Peyer's patch (tissue), 4 donors: ENCODE data around the gene NSG1. TPM values are rescaled to one million over a fixed set of nuclear protein-coding genes. Genes with fewer than 3 reads are reported as not detected.

ENCODE experiments used
- DNase-seq, 3 donors: peaks; one replicate each; pipeline ENCODE4 v3.0.0-alpha.2; 2017 to 2019
- H3K27ac ChIP-seq, 4 donors: fragments of 200-600 bp; sonication (generic); one replicate each; pipeline ENCODE4 v1.5.1; 2016 to 2019
- H3K27me3 ChIP-seq, 2 donors: fragments of 200-600 bp; sonication (generic); one replicate each; pipeline ENCODE4 v1.5.1; 2019
- H3K36me3 ChIP-seq, 3 donors: fragments of 200-600 bp; sonication (generic); one replicate each; pipeline ENCODE4 v1.5.1; 2016 to 2019
- H3K4me1 ChIP-seq, 4 donors: fragments of 200-600 bp; sonication (generic); one replicate each; pipeline ENCODE4 v1.5.1; 2016 to 2019
- H3K4me3 ChIP-seq, 4 donors: fragments of 200-600 bp; sonication (generic); 1 replicate in 3 of 4; 2 replicates in 1 of 4; pipeline ENCODE4 v1.5.1; 2016 to 2019; ENCODE audit warnings: mild to moderate bottlenecking in 1 of 4
- H3K9me3 ChIP-seq, 4 donors: fragments of 200-600 bp; sonication (generic); one replicate each; pipeline ENCODE4 v1.5.1; 2016 to 2019; ENCODE audit warnings: mild to moderate bottlenecking in 1 of 4
- CTCF ChIP-seq, 6 experiments: fragments of 450-650 bp in 4 of 6; fragments of 200-600 bp in 2 of 6; sonication (generic) in 1 of 6; IDR thresholded peaks; one replicate each; pipeline ENCODE4 v1.5.1; 2017 to 2019; ENCODE audit warnings: antibody characterized with exemption in 6 of 6, mild to moderate bottlenecking in 3 of 6, moderate library complexity in 1 of 6
- POLR2A ChIP-seq, 2 donors: fragments of 450-650 bp; IDR thresholded peaks; one replicate each; pipeline ENCODE4 v1.5.1; 2017; ENCODE audit warnings: antibody characterized with exemption in 2 of 2, mild to moderate bottlenecking in 2 of 2, moderate library complexity in 2 of 2
- total RNA-seq, 4 donors: library from RNA; depleted of rRNA; stranded (reverse); fragments of >200 nt; gene quantifications; one replicate each; pipeline ENCODE4 v1.1.0, GENCODE V29; 2016

Gene NSG1
- total RNA-seq, 4 donors from 2014 or later = 2.0 to 13.2 (median 3.7) TPM

- Histone ChIP-seq H3K4me1 (peaks cover 0 to 18% (median 6%) of the 10 kb centered on the region in 4 donors), H3K27me3 (peaks cover 0 to 12% of the 10 kb centered on the region in 2 donors), H3K9me3 (no peaks in the 10 kb centered on the region), H3K4me3 (no peak overlapping the region), H3K27ac (no peak overlapping the region), H3K36me3 (no peaks in the 10 kb centered on the region)
- TF ChIP-seq POLR2A (IDR thresholded peaks at IDR 0.05) = no peak
- TF ChIP-seq CTCF (IDR thresholded peaks at IDR 0.05) = no peak
- no peak for DNase-seq
These were observed 5.0 kb downstream of the NSG1 start for GRCh38 chr4:4391866-4392265.

GRCh38 chr4:4392501-4393183 is 5.7 kb downstream of the NSG1 start:
- Histone ChIP-seq H3K27ac (no peak overlapping the region), H3K9me3 (no peaks in the 10 kb centered on the region), H3K4me1 (peaks cover 0 to 10% (median 1%) of the 10 kb centered on the region in 4 donors), H3K27me3 (peaks cover 0 to 4% of the 10 kb centered on the region in 2 donors), H3K4me3 (no peak overlapping the region), H3K36me3 (no peaks in the 10 kb centered on the region)
- TF ChIP-seq CTCF (IDR thresholded peaks at IDR 0.05) = no peak
- no peak for TF ChIP-seq POLR2A (IDR thresholded peaks at IDR 0.05)
- no peak for DNase-seq

- H3K27ac ChIP-seq = no peak overlapping the region
- H3K4me3 ChIP-seq = no peak overlapping the region
- no peak for DNase-seq
- H3K36me3 ChIP-seq = no peaks in the 10 kb centered on the region
- no peaks in the 10 kb centered on the region for H3K4me1 ChIP-seq
- H3K27me3 ChIP-seq = no peaks in the 10 kb centered on the region
- TF ChIP-seq POLR2A (IDR thresholded peaks at IDR 0.05) (no peak), CTCF (IDR thresholded peaks at IDR 0.05) (no peak)
- H3K9me3 ChIP-seq = no peaks in the 10 kb centered on the region
These were observed 7.7 kb downstream of the NSG1 start for GRCh38 chr4:4394644-4395043.

GRCh38 chr4:4395371-4395770 is 8.5 kb downstream of the NSG1 start:
- Histone ChIP-seq H3K4me3 (no peak overlapping the region), H3K36me3 (no peaks in the 10 kb centered on the region), H3K9me3 (no peaks in the 10 kb centered on the region), H3K4me1 (no peaks in the 10 kb centered on the region), H3K27me3 (no peaks in the 10 kb centered on the region), H3K27ac (no peak overlapping the region)
- DNase-seq = no peak
- no peak for TF ChIP-seq CTCF (IDR thresholded peaks at IDR 0.05)
- TF ChIP-seq POLR2A (IDR thresholded peaks at IDR 0.05) = no peak

GRCh38 chr4:4395849-4396627 is 9.1 kb downstream of the NSG1 start:
- TF ChIP-seq POLR2A (IDR thresholded peaks at IDR 0.05) = no peak
- Histone ChIP-seq H3K27ac (peak overlapping the region in 1 of 4 donors; percentile 30), H3K4me3 (no peak overlapping the region), H3K4me1 (no peaks in the 10 kb centered on the region), H3K27me3 (no peaks in the 10 kb centered on the region), H3K36me3 (no peaks in the 10 kb centered on the region), H3K9me3 (no peaks in the 10 kb centered on the region)
- DNase-seq = no peak
